ENCODE results near the gene ATF7IP.
"Not testable (repeated sequence)": the region's sequence is repeated elsewhere in the genome, so short reads cannot be mapped to it uniquely, and the experiment has no call there.

The ATF7IP gene

DNA sequence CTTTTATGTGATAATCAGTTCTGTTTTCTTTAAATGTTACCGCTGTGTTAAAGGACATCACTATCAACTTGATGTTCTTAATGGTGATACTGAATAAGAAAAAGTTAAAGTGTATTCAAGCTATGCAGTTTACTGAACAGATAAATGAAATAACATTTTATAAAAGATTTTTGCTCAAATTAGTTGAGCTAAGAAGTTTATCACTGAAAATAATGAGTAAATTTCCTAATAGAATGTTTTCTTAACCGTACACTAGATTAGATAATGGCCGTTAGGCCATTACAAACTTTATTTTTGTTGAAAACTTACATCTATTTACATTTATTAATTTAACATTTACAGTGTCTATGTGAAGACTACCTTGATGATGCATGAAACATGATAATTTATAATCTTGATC lies 25.0 kb downstream of the ATF7IP start:
- in situ Hi-C loops (cut with HindIII; ENCODE audit: low pct_unique_long_range_greater_than_20kb, low sequenced_read_pairs) = no loop called here
- no peak for TF ChIP-seq JUND (IDR thresholded peaks at IDR 0.05; ENCODE audit: low read depth)
- no peak for DNase-seq (ENCODE audit: low read depth in 1 of 2, low spot score in 1 of 2)

- no peak for TF ChIP-seq JUND (IDR thresholded peaks at IDR 0.05; ENCODE audit: low read depth)
- in situ Hi-C loops (cut with HindIII; ENCODE audit: low pct_unique_long_range_greater_than_20kb, low sequenced_read_pairs) = no loop called here
- DNase-seq (ENCODE audit: low read depth in 1 of 2, low spot score in 1 of 2) = no peak
Measured at GRCh38 chr12:14390870-14391530, 25.5 kb downstream of the ATF7IP start.

- in situ Hi-C loops (cut with HindIII; ENCODE audit: low pct_unique_long_range_greater_than_20kb, low sequenced_read_pairs) = no loop called here
- TF ChIP-seq JUND (IDR thresholded peaks at IDR 0.05; ENCODE audit: low read depth) = no peak
- DNase-seq (ENCODE audit: low read depth in 1 of 2, low spot score in 1 of 2) = no peak
Measured at GRCh38 chr12:14393751-14394150, 28.3 kb downstream of the ATF7IP start.

DNA sequence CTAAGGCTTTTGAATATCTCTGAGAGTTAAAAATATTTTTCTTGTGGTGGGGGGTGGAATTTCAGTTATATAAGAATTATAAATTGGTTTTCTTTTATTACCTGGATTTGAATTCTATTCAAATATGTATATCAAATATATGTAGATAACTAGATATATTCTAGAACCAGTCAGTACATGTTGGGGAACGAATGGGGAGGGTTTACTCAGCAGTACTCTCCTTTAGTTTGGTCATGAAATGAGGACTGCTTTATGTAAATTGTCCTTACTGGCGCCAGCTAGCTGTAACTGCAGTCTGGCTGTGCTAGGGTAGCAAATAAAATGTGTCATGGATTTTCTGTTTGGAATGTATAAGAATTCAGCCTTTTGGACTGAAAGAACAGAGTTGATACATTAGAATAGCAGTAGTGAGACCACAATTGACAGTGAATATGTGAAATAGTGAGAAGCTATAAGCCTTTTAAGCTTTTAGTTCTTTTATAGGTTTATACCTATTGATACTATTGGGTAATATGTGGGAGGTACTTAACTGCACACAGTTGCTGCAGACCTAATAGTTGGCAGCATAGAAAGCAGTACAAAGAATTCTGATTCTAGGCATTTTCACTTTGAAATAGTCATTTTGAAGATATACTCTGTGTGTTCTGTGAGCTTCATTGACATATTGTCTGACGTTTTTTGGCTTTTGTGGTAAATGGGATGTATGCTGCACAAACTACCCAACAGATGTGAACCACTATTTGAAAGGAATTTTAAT lies 29.0 kb downstream of the ATF7IP start:
- in situ Hi-C loops (cut with HindIII; ENCODE audit: low pct_unique_long_range_greater_than_20kb, low sequenced_read_pairs) = no loop called here
- TF ChIP-seq JUND (IDR thresholded peaks at IDR 0.05; ENCODE audit: low read depth) = no peak
- DNase-seq (ENCODE audit: low read depth in 1 of 2, low spot score in 1 of 2) = peak in 1 of 2 experiments; percentile 70

GRCh38 chr12:14395074-14395778 lies 29.7 kb downstream of the ATF7IP start:
- DNase-seq (ENCODE audit: low read depth in 1 of 2, low spot score in 1 of 2) = no peak
- in situ Hi-C loops (cut with HindIII; ENCODE audit: low pct_unique_long_range_greater_than_20kb, low sequenced_read_pairs) = no loop called here
- TF ChIP-seq JUND (IDR thresholded peaks at IDR 0.05; ENCODE audit: low read depth) = no peak

- in situ Hi-C loops (cut with HindIII; ENCODE audit: low pct_unique_long_range_greater_than_20kb, low sequenced_read_pairs) = no loop called here
- DNase-seq (ENCODE audit: low read depth in 1 of 2, low spot score in 1 of 2) = no peak
- TF ChIP-seq JUND (IDR thresholded peaks at IDR 0.05; ENCODE audit: low read depth) = no peak
Measured at GRCh38 chr12:14396071-14396470, 30.6 kb downstream of the ATF7IP start.

DNA sequence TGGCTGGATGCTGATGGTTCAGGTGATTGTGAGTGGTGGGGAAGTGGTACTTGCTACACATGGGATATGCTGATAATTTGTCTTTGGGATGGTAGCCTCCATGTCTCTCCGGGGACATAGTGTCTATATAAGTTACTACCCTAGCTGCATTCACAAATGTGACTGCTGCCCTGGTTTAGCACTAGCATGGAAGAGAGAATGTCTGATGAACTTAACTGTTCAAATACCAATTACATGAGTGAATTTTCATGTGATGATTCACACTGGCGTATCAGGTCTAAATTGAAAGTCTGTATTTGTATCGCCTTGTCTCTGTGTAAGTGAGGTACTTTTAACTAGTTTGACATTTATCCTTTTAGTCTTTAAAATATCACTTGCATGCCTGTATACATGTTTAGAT lies 34.4 kb downstream of the ATF7IP start:
- no peak for DNase-seq (ENCODE audit: low read depth in 1 of 2, low spot score in 1 of 2)
- no peak for TF ChIP-seq JUND (IDR thresholded peaks at IDR 0.05; ENCODE audit: low read depth)
- in situ Hi-C loops (cut with HindIII; ENCODE audit: low pct_unique_long_range_greater_than_20kb, low sequenced_read_pairs) = no loop called here

GRCh38 chr12:14400599-14400998 lies 35.1 kb downstream of the ATF7IP start:
- in situ Hi-C loops (cut with HindIII; ENCODE audit: low pct_unique_long_range_greater_than_20kb, low sequenced_read_pairs) = no loop called here
- TF ChIP-seq JUND (IDR thresholded peaks at IDR 0.05; ENCODE audit: low read depth) = no peak
- DNase-seq (ENCODE audit: low read depth in 1 of 2, low spot score in 1 of 2) = no peak

- DNase-seq (ENCODE audit: low read depth in 1 of 2, low spot score in 1 of 2); in situ Hi-C loops (cut with HindIII; ENCODE audit: low pct_unique_long_range_greater_than_20kb, low sequenced_read_pairs): not testable (repeated sequence)
Measured at GRCh38 chr12:14401267-14401666, 35.8 kb downstream of the ATF7IP start.

- in situ Hi-C loops (cut with HindIII; ENCODE audit: low pct_unique_long_range_greater_than_20kb, low sequenced_read_pairs) = no loop called here
- DNase-seq (ENCODE audit: low read depth in 1 of 2, low spot score in 1 of 2) = no peak
- TF ChIP-seq JUND (IDR thresholded peaks at IDR 0.05; ENCODE audit: low read depth) = no peak
Measured at GRCh38 chr12:14402697-14403096, 37.2 kb downstream of the ATF7IP start.

- DNase-seq (ENCODE audit: low read depth in 1 of 2, low spot score in 1 of 2) = no peak
- in situ Hi-C loops (cut with HindIII; ENCODE audit: low pct_unique_long_range_greater_than_20kb, low sequenced_read_pairs) = no loop called here
- TF ChIP-seq JUND (IDR thresholded peaks at IDR 0.05; ENCODE audit: low read depth) = no peak
Measured at GRCh38 chr12:14403293-14403692, 37.8 kb downstream of the ATF7IP start.

GRCh38 chr12:14403711-14404196 lies 38.3 kb downstream of the ATF7IP start:
- no peak for DNase-seq (ENCODE audit: low read depth in 1 of 2, low spot score in 1 of 2)
- in situ Hi-C loops (cut with HindIII; ENCODE audit: low pct_unique_long_range_greater_than_20kb, low sequenced_read_pairs) = no loop called here
- TF ChIP-seq JUND (IDR thresholded peaks at IDR 0.05; ENCODE audit: low read depth) = no peak

DNA sequence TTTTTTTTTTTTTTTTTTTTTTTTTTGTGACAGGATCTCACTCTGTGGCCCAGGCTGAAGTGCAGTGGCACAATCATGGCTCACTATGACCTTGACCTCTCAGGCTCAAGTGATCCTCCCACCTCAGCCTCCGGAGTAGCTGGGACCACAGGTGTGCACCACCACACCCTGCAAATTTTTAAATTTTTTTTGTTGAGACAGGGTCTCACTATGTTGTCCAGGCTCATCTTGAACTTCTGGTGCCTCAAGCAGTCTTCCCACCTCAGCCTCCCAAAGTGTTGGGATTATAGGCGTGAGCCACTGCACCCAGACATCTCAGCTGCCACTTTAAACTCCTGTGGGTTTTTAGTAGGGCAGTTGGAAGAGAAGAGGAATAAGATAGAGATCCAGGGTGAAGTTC lies 39.9 kb downstream of the ATF7IP start:
- in situ Hi-C loops (cut with HindIII; ENCODE audit: low pct_unique_long_range_greater_than_20kb, low sequenced_read_pairs); DNase-seq (ENCODE audit: low read depth in 1 of 2, low spot score in 1 of 2): not testable (repeated sequence)

Data from T47D (cell line).